Measurements from ENCODE around the gene BMP10.

Gene BMP10

DNA sequence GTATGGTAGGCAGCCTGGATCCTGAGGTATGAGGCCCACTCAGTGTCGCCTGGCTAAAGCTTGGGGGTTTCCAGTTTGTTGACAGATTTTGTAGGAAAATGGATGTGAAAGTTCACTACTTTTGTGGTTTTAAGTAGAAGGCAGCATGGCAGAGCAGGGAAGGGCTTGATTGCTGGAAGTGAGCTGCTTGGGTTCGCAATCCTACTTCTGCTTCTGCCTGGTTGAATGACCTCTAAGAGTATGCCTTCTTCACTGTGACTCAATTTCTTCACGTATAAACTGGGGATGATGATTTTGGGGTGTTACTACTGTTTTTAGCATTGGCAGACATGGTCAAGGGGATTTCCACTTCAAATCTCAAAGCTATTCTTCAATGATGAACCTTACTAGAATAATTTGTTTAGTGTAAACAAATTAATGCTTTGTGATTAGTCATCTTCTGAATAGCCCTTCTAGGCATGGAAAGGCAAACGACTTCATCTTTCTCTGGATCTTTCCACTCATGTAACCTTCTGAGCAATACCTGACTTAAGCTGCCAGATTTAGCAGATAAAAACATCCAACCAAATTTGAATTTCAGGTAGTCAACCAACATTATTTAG, 13.2 kb downstream of the BMP10 start:
- FAIRE-seq (no peak), DNase-seq (ENCODE audit: insufficient read length, low spot score) (no peak)
- TF ChIP-seq POU2F2 (IDR thresholded peaks at IDR 0.05; ENCODE audit: low read depth, low read length) = no peak
- no peak for TF ChIP-seq TAF1 (IDR thresholded peaks at IDR 0.05; ENCODE audit: low read depth, low read length)
- no peak for TF ChIP-seq POLR2A (IDR thresholded peaks at IDR 0.05; ENCODE audit: low read depth, low read length)
- TF ChIP-seq SPI1 (IDR thresholded peaks at IDR 0.05; ENCODE audit: low read depth, low read length) = peak; percentile 62; the same call in 1 of the 2 replicates

GRCh38 chr2:68857202-68857845, 13.9 kb downstream of the BMP10 start:
- DNase-seq (ENCODE audit: insufficient read length, low spot score) (no peak), FAIRE-seq (peak; percentile 26)
- TF ChIP-seq POLR2A (IDR thresholded peaks at IDR 0.05; ENCODE audit: low read depth, low read length) (no peak), TAF1 (IDR thresholded peaks at IDR 0.05; ENCODE audit: low read depth, low read length) (no peak), POU2F2 (IDR thresholded peaks at IDR 0.05; ENCODE audit: low read depth, low read length) (no peak), POLR2AphosphoS5 (IDR thresholded peaks at IDR 0.05; ENCODE audit: low read depth, low read length) (no peak), SPI1 (IDR thresholded peaks at IDR 0.05; ENCODE audit: low read depth, low read length) (no peak), PAX5 (IDR thresholded peaks at IDR 0.05; ENCODE audit: insufficient read depth, low read length, severe bottlenecking) (no peak)

DNA sequence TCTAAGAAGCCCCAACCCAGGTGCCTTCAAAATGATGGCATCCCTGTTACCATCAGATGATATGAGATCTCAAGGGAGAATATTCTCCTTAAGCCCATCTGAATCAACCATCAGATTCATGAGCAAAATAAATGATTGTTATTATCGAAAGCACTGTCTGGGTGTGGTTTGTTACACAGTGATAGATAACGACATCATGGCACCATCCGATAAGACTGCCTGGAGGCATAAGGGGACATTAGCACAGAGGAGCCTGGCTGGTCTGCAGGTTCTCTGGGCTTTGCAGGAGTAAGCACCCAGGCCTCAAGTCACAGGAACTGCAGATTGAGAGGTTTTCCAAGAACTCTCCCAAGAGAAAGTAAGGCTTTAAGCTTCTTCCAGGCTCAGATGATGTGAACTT, 15.6 kb downstream of the BMP10 start:
- TF ChIP-seq TAF1 (IDR thresholded peaks at IDR 0.05; ENCODE audit: low read depth, low read length) (no peak), POLR2A (IDR thresholded peaks at IDR 0.05; ENCODE audit: low read depth, low read length) (no peak), PAX5 (IDR thresholded peaks at IDR 0.05; ENCODE audit: insufficient read depth, low read length, severe bottlenecking) (no peak), POU2F2 (IDR thresholded peaks at IDR 0.05; ENCODE audit: low read depth, low read length) (no peak), SPI1 (IDR thresholded peaks at IDR 0.05; ENCODE audit: low read depth, low read length) (no peak), POLR2AphosphoS5 (IDR thresholded peaks at IDR 0.05; ENCODE audit: low read depth, low read length) (no peak)
- DNase-seq (ENCODE audit: insufficient read length, low spot score) (no peak), FAIRE-seq (no peak)

DNA sequence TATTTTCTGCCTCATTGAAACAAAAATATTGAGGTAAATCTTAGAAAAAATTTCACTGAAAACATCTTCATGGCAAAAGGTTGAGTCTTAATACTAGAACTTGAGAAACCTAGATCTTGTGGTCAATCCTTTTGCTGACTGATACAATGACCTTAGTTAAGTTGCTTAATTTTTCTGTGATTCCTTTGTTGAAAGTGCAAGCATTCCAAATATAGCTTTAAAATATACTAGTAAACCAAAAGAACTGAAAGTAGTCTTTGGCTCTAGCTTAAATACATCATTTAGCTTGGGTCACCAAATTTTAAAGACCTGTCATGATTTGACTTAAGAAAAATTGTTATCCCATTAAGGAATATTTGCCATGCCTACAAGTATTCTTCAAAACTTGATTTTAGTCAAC, 16.7 kb downstream of the BMP10 start:
- no peak for FAIRE-seq
- TF ChIP-seq POU2F2 (IDR thresholded peaks at IDR 0.05; ENCODE audit: low read depth, low read length) = no peak
- TF ChIP-seq POLR2A (IDR thresholded peaks at IDR 0.05; ENCODE audit: low read depth, low read length) = no peak
- no peak for TF ChIP-seq TAF1 (IDR thresholded peaks at IDR 0.05; ENCODE audit: low read depth, low read length)
- no peak for TF ChIP-seq SPI1 (IDR thresholded peaks at IDR 0.05; ENCODE audit: low read depth, low read length)
- no peak for TF ChIP-seq POLR2AphosphoS5 (IDR thresholded peaks at IDR 0.05; ENCODE audit: low read depth, low read length)
- no peak for TF ChIP-seq PAX5 (IDR thresholded peaks at IDR 0.05; ENCODE audit: insufficient read depth, low read length, severe bottlenecking)
- DNase-seq (ENCODE audit: insufficient read length, low spot score) = no peak

GRCh38 chr2:68853915-68854314, 17.3 kb downstream of the BMP10 start:
- no peak for TF ChIP-seq PAX5 (IDR thresholded peaks at IDR 0.05; ENCODE audit: insufficient read depth, low read length, severe bottlenecking)
- TF ChIP-seq SPI1 (IDR thresholded peaks at IDR 0.05; ENCODE audit: low read depth, low read length) = 0 out of 2 replicates have a peak, but pooled peaks have one; percentile 2
- TF ChIP-seq TAF1 (IDR thresholded peaks at IDR 0.05; ENCODE audit: low read depth, low read length) = no peak
- DNase-seq (ENCODE audit: insufficient read length, low spot score) = no peak
- FAIRE-seq = no peak

DNA sequence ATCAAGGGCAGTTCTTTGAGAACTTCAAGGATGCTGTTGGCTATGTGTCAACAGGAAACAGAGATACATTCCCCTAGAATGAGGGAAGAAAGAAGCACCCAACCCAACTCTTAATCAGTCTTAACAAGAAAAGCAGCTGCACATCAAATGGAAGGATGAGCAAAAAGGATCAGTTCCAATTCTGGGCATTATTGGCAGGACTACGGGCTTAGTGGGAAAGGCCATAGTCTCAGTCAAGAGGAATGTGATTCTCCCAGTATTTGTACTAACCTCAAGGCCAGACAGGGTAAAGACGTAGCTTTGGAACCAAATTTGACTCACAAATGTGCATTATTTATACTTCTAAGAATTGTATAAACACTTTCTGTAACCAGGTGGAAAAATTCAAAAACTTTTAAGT, 18.2 kb downstream of the BMP10 start:
- no peak for FAIRE-seq

DNA sequence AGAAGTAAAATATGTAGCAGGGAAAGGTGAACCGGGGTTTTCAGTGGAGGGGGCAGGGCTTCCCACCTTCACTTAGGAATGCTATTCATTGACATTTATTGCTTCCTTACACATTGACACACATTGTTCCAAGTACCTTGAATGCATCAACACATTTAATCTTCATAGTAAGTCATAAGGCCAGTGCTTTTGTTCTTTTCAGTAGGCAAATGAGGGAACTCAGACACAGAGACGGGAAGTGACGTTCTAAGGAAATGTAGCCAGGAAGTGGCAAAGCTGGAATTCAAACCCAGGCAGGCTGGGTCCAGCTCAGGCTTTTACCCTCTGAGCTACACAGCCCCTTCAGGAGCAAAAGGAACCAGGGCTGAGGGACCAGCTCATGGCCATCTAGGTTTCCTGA, 20.7 kb downstream of the BMP10 start:
- FAIRE-seq (no peak), DNase-seq (ENCODE audit: insufficient read length, low spot score) (no peak)
- TF ChIP-seq TAF1 (IDR thresholded peaks at IDR 0.05; ENCODE audit: low read depth, low read length) = no peak
- TF ChIP-seq POU2F2 (IDR thresholded peaks at IDR 0.05; ENCODE audit: low read depth, low read length) = no peak
- no peak for TF ChIP-seq POLR2A (IDR thresholded peaks at IDR 0.05; ENCODE audit: low read depth, low read length)
- no peak for TF ChIP-seq POLR2AphosphoS5 (IDR thresholded peaks at IDR 0.05; ENCODE audit: low read depth, low read length)
- no peak for TF ChIP-seq SPI1 (IDR thresholded peaks at IDR 0.05; ENCODE audit: low read depth, low read length)
- no peak for TF ChIP-seq PAX5 (IDR thresholded peaks at IDR 0.05; ENCODE audit: insufficient read depth, low read length, severe bottlenecking)

More for the DNA sequence above, 18.2 kb downstream of the BMP10 start:
- no peak for TF ChIP-seq TAF1 (IDR thresholded peaks at IDR 0.05; ENCODE audit: low read depth, low read length)
- TF ChIP-seq POU2F2 (IDR thresholded peaks at IDR 0.05; ENCODE audit: low read depth, low read length) = no peak
- no peak for TF ChIP-seq PAX5 (IDR thresholded peaks at IDR 0.05; ENCODE audit: insufficient read depth, low read length, severe bottlenecking)
- no peak for TF ChIP-seq POLR2A (IDR thresholded peaks at IDR 0.05; ENCODE audit: low read depth, low read length)
- no peak for TF ChIP-seq SPI1 (IDR thresholded peaks at IDR 0.05; ENCODE audit: low read depth, low read length)
- TF ChIP-seq POLR2AphosphoS5 (IDR thresholded peaks at IDR 0.05; ENCODE audit: low read depth, low read length) = no peak
- no peak for DNase-seq (ENCODE audit: insufficient read length, low spot score)

DNA sequence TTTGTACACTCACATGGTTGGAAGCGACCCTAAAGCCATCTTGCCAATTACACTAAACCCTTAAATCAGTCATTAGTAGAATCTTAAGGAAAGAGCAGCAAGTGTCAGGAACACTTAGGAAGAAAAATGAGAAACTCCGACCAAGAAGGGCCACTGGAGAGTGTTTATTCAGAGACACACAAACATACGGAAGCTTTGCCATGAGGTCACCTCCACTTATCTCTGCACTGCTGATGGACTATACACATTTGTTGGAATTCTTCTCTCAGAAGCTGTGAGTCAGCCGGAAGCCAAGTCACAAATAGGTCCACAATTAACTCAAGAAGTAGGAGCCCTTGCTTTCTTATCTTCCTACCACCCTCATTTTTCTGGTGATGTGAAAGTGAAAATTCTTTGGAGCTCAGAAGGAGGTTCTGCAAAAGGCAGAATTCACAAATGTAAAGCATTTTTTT, 21.6 kb downstream of the BMP10 start:
- no peak for TF ChIP-seq POLR2AphosphoS5 (IDR thresholded peaks at IDR 0.05; ENCODE audit: low read depth, low read length)
- TF ChIP-seq TAF1 (IDR thresholded peaks at IDR 0.05; ENCODE audit: low read depth, low read length) = no peak
- TF ChIP-seq POLR2A (IDR thresholded peaks at IDR 0.05; ENCODE audit: low read depth, low read length) = no peak
- no peak for TF ChIP-seq PAX5 (IDR thresholded peaks at IDR 0.05; ENCODE audit: insufficient read depth, low read length, severe bottlenecking)
- no peak for TF ChIP-seq POU2F2 (IDR thresholded peaks at IDR 0.05; ENCODE audit: low read depth, low read length)
- no peak for TF ChIP-seq SPI1 (IDR thresholded peaks at IDR 0.05; ENCODE audit: low read depth, low read length)
- DNase-seq (ENCODE audit: insufficient read length, low spot score) (no peak), FAIRE-seq (no peak)

DNA sequence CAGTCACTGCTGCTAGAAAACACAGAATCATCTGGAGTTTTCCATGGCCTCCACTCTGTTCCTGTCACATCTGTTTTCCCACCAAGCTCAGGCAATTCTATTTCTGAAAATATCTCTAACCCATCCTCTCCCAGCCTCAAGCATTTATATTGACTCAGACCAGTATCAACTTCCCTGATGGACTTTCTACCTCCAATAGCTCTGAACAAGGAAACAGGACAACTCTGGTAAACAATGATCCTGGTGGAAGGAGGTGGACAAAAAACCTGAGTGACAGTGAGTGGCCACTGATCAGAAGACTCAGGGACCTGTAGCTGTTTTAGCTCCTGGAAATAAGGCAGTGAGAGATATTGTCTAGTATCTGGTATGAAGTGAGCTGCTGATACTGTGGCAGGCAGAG, 23.4 kb downstream of the BMP10 start:
- FAIRE-seq = no peak
- TF ChIP-seq TAF1 (IDR thresholded peaks at IDR 0.05; ENCODE audit: low read depth, low read length) = no peak
- TF ChIP-seq POLR2AphosphoS5 (IDR thresholded peaks at IDR 0.05; ENCODE audit: low read depth, low read length) = no peak
- TF ChIP-seq POU2F2 (IDR thresholded peaks at IDR 0.05; ENCODE audit: low read depth, low read length) = no peak
- no peak for TF ChIP-seq SPI1 (IDR thresholded peaks at IDR 0.05; ENCODE audit: low read depth, low read length)
- no peak for TF ChIP-seq PAX5 (IDR thresholded peaks at IDR 0.05; ENCODE audit: insufficient read depth, low read length, severe bottlenecking)
- no peak for TF ChIP-seq POLR2A (IDR thresholded peaks at IDR 0.05; ENCODE audit: low read depth, low read length)
- DNase-seq (ENCODE audit: insufficient read length, low spot score) = no peak
